ENCODE measurements around the gene WWC2.

DNA sequence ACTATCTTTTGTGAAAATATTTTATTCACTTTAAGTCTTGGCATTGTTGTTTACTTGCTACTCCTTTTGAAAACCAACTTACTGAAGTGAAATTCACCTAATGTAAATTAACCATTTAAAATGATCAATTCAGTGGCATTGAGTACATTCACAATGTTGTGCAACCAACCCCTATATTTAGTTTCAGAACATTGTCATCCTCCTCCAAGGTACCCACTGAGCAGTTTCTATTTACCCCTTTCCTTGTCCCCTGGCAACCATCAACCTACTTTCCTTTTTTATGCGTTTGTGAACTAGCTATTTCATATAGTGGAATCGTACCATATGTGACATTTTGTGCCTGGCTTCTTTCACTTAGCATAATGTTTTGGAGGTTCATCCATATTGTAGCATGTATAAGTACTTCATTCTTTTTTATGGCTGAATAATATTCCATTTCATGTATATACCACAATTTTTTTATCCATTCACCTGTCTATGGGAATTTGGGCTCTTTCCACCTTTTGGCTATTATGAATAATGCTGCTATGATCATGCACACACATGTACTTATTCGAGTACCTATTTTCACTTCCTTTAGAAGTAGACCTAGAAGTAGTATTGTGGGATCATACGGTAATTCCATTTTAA is 85.0 kb downstream of the WWC2 start:
- TF ChIP-seq CTCF (conservative IDR thresholded peaks at IDR 0.05): no peak
- TF ChIP-seq ZFX (IDR thresholded peaks at IDR 0.05): no peak

Data from C4-2B (cell line).